HG02763 (cell line): Measurements from ENCODE around the gene XPO5.
A peak's percentile ranks its signal among the peaks of the same experiment; 100 is the strongest.

Experiments
- ATAC-seq: cut with Tn5 transposase; IDR thresholded peaks from one replicate; pipeline ENCODE4 v1.9.1; 2021; ENCODE audit warnings: mild to moderate bottlenecking, moderate library complexity; ENCODE audit not compliant: unreplicated experiment

The XPO5 gene

GRCh38 chr6:43520097-43520496 lies 55.7 kb downstream of the XPO5 start:
- ATAC-seq = no peak

GRCh38 chr6:43517505-43518357 lies 58.1 kb downstream of the XPO5 start:
- no peak for ATAC-seq

DNA sequence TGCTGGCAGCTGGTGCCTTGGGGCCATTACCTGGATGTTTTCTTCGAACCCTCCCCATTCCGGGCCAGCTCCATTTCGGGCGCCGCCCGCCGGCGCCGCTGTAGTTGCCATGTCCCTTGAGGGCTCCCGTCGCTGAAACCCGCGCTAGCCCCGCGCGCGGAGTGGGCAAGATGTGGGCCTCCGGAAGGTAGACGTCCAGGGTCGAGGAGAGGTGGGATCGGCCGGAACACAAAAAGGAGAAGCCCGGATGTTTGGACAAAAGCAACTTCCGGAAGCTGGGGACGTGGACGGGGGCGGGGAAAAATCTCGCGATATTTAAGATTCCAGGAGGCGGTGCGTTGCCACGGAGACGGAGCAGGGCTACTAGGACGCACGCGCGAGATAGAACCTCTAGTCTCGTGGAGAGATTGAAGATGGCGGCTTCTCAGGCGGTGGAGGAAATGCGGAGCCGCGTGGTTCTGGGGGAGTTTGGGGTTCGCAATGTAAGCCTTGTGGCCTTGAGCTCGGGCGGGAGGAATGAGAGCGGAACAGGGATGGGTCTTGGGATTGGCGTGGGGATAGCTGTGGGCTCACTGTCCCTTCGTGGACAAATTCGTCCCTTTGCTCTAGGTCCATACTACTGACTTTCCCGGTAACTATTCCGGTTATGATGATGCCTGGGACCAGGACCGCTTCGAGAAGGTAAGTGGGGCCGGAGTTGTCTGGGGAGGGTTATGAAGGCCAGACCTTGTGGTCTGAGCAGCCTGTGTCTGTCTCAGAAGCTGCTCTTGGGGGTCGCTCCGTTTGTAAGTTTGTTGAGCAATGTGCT lies 58.9 kb downstream of the XPO5 start, which contains the start of the genes POLR1C and YIPF3:
POLR1C (plus strand) TSS at position 393 of the 808 bp plus-strand sequence; CDS start at position 414, 21 bp downstream.
YIPF3 (minus strand) TSS at position 230 of the 808 bp plus-strand sequence; CDS start at position 111, 119 bp downstream.
- ATAC-seq = peak; percentile 92

DNA sequence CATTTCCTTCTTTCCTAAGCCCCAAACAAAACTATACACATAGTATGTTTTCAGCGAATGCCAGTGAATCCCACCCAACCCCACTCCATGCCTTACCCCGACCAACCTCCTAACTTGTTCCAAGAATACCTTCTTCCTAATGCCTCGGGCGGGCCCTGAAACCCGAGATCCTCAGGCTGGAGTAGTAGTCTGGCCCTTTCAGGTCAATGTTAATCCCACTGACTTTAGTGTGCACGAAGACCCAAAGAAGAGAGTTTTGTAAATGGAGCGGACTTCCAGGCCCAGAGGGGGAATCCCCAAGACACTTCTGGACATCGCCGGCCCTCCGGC lies 59.5 kb downstream of the XPO5 start:
- no peak for ATAC-seq

DNA sequence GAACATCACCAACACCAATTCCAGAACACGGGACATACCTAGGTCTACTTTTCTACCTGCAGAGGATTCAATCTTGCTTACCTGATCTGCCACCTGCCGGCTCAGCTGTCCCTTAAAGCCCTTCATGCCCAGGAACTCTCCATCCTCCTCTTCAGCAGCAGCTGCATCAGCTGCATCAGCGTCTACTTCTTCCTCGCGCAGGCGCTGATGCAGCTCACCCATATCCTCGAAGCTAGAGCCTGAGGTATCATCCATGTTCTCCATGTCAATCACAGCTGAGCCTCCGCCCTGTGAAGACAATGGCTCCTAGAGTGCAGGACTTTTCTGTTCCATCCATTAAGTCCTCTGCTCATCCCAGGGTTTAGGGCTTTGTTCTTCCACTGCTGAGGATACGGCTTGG lies 60.0 kb downstream of the XPO5 start:
- ATAC-seq = no peak

GRCh38 chr6:43511824-43512415 lies 63.9 kb downstream of the XPO5 start:
- ATAC-seq = no peak

GRCh38 chr6:43510827-43511163 lies 65.0 kb downstream of the XPO5 start:
- no peak for ATAC-seq

DNA sequence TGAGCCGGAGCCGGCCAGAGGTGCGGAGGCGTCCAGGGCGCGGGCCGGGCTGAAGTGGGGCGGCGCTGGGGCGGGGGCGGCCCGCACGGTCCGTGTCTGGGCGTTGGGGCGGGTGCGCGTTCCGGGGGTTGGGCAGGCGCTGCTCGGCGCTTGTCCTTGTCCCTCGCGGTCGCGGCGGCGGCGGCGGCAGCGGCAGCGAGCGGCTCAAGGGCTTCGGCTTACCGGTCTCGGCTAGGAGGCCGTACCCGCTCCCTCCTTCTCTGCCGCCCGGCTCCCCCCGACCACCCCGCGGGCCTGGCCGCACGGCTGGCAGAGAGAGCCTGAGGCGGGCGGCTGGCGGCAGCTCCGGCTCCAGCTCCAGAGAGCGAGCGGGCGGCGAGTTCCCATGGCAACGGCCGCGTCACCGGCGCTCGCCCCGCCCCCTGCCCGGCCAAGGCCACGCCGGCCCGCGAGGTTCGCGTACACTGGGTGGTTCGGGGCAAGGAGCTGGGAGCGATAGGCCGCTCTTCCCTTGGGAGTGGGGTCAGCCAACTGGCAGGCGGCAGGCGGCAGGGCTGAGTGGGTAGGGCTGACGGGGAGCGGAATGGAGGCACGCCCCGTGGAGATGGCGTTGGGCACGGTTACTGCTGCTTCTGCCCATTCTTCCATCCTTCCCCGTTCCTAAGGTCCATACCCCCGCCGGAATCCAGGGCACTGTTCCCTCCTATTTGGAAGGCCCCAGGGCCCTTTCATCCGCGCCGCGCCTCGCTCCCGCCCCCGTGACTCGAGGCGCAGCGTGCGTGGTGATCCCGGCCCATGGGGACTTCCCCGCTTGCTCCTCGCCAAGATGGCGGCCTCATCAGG lies 65.6 kb downstream of the XPO5 start, which contains the start of gene LRRC73:
LRRC73 (minus strand) TSS at position 363 of the 843 bp plus-strand sequence. CDS start 561 bp downstream, outside the sequence.
- ATAC-seq = peak; percentile 55

GRCh38 chr6:43509142-43509983 lies 66.5 kb downstream of the XPO5 start:
- peak; percentile 2 for ATAC-seq

- no peak for ATAC-seq
Measured at GRCh38 chr6:43508481-43509141, 67.2 kb downstream of the XPO5 start.

DNA sequence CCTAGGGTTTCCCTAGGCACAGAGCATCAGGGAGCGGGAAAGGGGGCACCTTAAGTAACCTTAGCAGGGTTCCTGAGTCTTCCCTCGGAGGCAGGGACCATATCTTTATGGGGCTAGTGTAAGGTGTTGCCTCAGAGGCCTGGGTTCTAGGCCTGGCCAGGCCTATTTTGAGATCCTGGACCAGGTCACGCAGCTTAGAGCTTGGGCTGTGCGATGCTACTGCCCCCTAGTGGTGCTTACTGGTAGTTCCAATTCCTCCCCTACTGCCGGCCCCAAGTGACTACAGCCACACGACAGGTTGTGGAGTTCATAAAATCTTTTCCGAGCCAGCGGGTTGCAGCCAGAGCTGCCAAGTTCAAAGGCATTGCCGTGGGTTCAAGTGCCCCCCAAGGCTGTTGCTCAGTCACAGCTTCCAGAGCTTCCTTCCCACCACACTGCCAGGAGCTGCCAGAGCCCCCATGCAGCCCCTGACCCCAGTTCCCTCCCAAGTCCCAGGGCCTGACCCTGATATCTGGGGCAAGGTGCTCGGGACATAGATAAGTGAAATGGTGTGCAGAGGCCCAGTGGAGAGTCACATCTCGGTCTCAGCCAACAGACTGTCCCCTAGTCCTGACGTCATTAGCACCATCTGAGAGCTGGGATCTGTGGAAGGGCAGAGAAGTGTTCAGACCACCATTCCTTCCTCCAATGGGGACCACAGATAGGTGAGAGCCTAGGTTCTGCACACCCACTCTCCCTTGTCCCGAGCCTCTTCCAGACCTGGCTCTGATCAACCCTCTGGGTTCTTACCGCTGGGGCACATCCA lies 69.0 kb downstream of the XPO5 start:
- no peak for ATAC-seq

DNA sequence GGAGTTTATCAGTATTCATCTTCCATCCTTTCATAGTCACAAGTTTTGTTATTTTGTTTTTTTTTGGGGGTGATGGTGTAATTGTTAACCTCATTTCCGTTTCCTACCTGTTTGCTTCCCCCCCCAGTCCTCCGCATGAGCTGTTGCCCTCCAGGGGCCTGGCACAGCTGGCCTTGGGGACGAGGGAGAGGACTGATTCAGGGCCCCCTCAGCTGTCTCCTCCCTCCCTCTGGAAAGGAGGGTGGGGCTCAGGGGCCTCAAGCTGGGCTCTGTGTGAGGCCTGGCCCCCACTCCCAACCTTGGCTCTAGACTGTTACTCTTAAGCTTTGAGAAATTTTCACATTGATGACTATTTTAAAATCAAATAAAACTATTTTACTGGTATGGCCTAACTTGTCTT lies 69.7 kb downstream of the XPO5 start:
- ATAC-seq = no peak

- no peak for ATAC-seq
Measured at GRCh38 chr6:43505718-43506117, 70.1 kb downstream of the XPO5 start.

DNA sequence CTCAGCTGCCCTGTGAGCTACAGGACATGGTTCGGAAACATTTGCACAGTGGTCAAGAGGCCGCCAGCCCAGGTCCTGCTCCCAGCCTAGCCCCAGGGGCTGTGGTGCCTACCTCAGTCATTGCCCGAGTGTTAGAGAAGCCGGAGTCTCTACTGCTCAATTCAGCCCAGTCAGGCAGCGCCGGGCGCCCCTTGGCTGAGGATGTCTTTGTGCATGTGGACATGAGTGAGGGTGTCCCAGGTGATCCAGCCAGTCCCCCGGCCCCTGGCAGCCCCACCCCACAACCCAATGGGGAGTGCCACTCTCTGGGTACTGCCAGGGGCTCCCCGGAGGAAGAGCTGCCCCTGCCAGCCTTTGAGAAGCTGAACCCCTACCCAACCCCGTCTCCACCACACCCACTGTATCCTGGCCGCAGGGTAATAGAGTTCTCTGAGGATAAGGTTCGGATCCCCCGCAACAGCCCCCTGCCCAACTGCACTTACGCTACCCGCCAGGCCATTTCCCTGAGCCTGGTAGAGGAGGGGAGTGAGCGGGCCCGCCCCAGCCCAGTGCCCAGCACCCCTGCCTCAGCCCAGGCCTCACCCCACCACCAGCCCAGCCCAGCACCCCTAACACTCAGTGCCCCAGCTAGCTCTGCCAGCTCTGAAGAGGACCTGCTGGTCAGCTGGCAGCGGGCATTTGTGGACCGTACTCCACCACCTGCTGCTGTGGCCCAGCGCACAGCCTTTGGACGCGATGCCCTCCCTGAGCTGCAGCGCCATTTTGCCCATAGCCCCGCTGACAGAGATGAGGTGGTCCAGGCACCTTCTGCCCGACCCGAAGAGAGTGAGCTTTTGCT lies 70.9 kb downstream of the XPO5 start:
- no peak for ATAC-seq

- ATAC-seq = no peak
Measured at GRCh38 chr6:43503443-43503842, 72.4 kb downstream of the XPO5 start.

GRCh38 chr6:43502666-43503065 lies 73.2 kb downstream of the XPO5 start:
- no peak for ATAC-seq

DNA sequence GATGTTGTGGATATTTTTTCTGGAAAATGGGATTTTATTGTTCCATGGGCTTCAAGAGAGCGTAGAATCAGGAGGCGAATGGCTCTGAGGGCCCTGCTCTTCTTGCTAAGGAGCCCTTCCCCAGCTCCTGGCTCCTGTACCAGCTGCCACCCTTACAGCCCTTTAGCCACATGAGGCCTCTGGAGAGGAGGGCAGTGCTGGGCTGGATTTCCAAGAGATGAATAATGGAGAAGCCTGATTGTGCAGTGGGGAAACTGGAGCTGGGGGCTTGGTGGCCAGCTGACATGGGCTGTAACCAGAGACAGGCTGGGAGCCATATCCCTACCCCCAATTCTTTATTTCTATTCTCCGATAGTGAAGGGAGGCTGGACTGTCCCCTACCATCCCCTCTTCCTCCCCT lies 74.9 kb downstream of the XPO5 start:
- ATAC-seq = no peak
